B cell (primary cell): ENCODE results near the gene DOCK7. TPM values are rescaled to one million over a fixed set of nuclear protein-coding genes. Genes with fewer than 3 reads are reported as not detected.

Experiments
- ATAC-seq: fragments of 200-7000 bp; cut with Tn5 transposase; one replicate; pipeline ENCODE4 v1.10.0; 2021; ENCODE audit warnings: low read depth, mild to moderate bottlenecking, moderate number of reproducible peaks, moderate library complexity
- CTCF ChIA-PET: fragments of 350-600 bp; sonication (Branson Sonifier 250); formaldehyde crosslinking; loops from one replicate; lab custom pipeline; 2021; ENCODE audit warnings: antibody characterized with exemption, inconsistent platforms; lab: Charles Lee
- POLR2A ChIA-PET: fragments of 350-600 bp; sonication (Branson Sonifier 250); formaldehyde crosslinking; loops from one replicate; lab custom pipeline; 2021; ENCODE audit warnings: antibody characterized with exemption; lab: Charles Lee
- DNase-seq: peaks from one replicate; pipeline ENCODE4 v3.0.0; 2013
- H2AFZ ChIP-seq: 2 replicates; pipeline ENCODE4 v1.6.1; 2012; ENCODE audit warnings: mild to moderate bottlenecking, low read depth, low read length; ENCODE audit not compliant: insufficient read depth, poor library complexity, severe bottlenecking
- H3K27ac ChIP-seq, 2 donors: 1 replicate in 1 of 2; 2 replicates in 1 of 2; pipeline ENCODE4 v1.5.1; 2012 to 2013; ENCODE audit warnings: low read length in 2 of 2, mild to moderate bottlenecking in 2 of 2, moderate library complexity in 1 of 2
- H3K27me3 ChIP-seq, 4 experiments: fragments of 200-600 bp in 1 of 4; sonication (generic) in 1 of 4; replicated peaks in 1 of 4; 1 replicate in 2 of 4; 2 replicates in 2 of 4; pipeline versions ENCODE4 v1.6.1 to v1.7.0; 2013 to 2016; ENCODE audit warnings: low read length in 3 of 4, mild to moderate bottlenecking in 2 of 4, mixed read lengths in 1 of 4, moderate library complexity in 1 of 4; ENCODE audit not compliant: insufficient read depth in 4 of 4, control insufficient read depth in 3 of 4; ENCODE audit errors: control extremely low read depth in 1 of 4
- H3K36me3 ChIP-seq, 2 experiments: replicated peaks in 1 of 2; 1 replicate in 1 of 2; 2 replicates in 1 of 2; pipeline versions ENCODE4 v1.6.1 to v1.7.1; 2013; ENCODE audit warnings: low read length in 1 of 2; ENCODE audit not compliant: insufficient read depth in 2 of 2, control insufficient read depth in 1 of 2; ENCODE audit errors: control extremely low read depth in 1 of 2, extremely low read depth in 1 of 2
- H3K4me1 ChIP-seq, 2 donors: fragments of 200-600 bp in 1 of 2; sonication (generic) in 1 of 2; 1 replicate in 1 of 2; 2 replicates in 1 of 2; pipeline versions ENCODE4 v1.5.1 to v1.6.1; 2013 to 2017; ENCODE audit warnings: low read length in 2 of 2; ENCODE audit not compliant: control insufficient read depth in 2 of 2, insufficient read depth in 2 of 2
- H3K4me2 ChIP-seq: replicated peaks from 2 replicates; pipeline ENCODE3; 2012; ENCODE audit warnings: mild to moderate bottlenecking, low read depth, low read length; ENCODE audit not compliant: poor library complexity, severe bottlenecking
- H3K4me3 ChIP-seq, 5 experiments: fragments of 200-600 bp in 1 of 5; sonication (generic) in 1 of 5; 1 replicate in 3 of 5; 2 replicates in 2 of 5; pipeline versions ENCODE4 v1.5.1 to v1.7.0; 2011 to 2016; ENCODE audit warnings: low read length in 4 of 5, mild to moderate bottlenecking in 4 of 5, low read depth in 2 of 5, control low read depth in 1 of 5, moderate library complexity in 1 of 5; ENCODE audit not compliant: insufficient read depth in 1 of 5; ENCODE audit errors: control extremely low read depth in 1 of 5, extremely low read depth in 1 of 5
- H3K79me2 ChIP-seq: fragments of 200-600 bp; sonication (generic); one replicate; pipeline ENCODE4 v1.6.0; 2016; ENCODE audit warnings: low read length; ENCODE audit not compliant: control insufficient read depth, insufficient read depth
- H3K9ac ChIP-seq: fragments of 200-600 bp; sonication (generic); 2 replicates; pipeline ENCODE4 v1.6.1; 2017; ENCODE audit warnings: mild to moderate bottlenecking, low read length, moderate library complexity
- H3K9me3 ChIP-seq, 3 donors: one replicate each; pipeline versions ENCODE4 v1.6.1 to v1.7.1; 2013; ENCODE audit warnings: low read length in 2 of 3; ENCODE audit not compliant: control insufficient read depth in 2 of 3, insufficient read depth in 1 of 3; ENCODE audit errors: control extremely low read depth in 1 of 3
- H4K20me1 ChIP-seq: 2 replicates; pipeline ENCODE4 v1.6.0; 2012; ENCODE audit warnings: mild to moderate bottlenecking, low read length; ENCODE audit not compliant: insufficient read depth, control insufficient read depth, poor library complexity, severe bottlenecking
- H3K27ac Mint-ChIP-seq: one replicate; pipeline ENCODE4 v1.8.0; 2021; ENCODE audit warnings: mixed read lengths
- H3K27me3 Mint-ChIP-seq: one replicate; pipeline ENCODE4 v1.8.0; 2021; ENCODE audit warnings: mixed read lengths
- H3K4me1 Mint-ChIP-seq: one replicate; pipeline ENCODE4 v1.8.0; 2021; ENCODE audit warnings: mixed read lengths
- H3K4me3 Mint-ChIP-seq: one replicate; pipeline ENCODE4 v1.8.0; 2021; ENCODE audit warnings: mixed read lengths
- H3K9me3 Mint-ChIP-seq: one replicate; pipeline ENCODE4 v1.8.0; 2022; ENCODE audit warnings: mixed read lengths; ENCODE audit not compliant: insufficient read depth
- CTCF ChIP-seq: fragments of 200-600 bp; IDR thresholded peaks from one replicate; pipeline ENCODE4 v1.8.0; 2022; ENCODE audit warnings: antibody characterized with exemption, mild to moderate bottlenecking
- EZH2 ChIP-seq: IDR thresholded peaks from 2 replicates; pipeline ENCODE4 v1.6.1; 2012; ENCODE audit warnings: borderline replicate concordance, low read depth, mild to moderate bottlenecking, moderate library complexity, low read length; ENCODE audit not compliant: insufficient read depth, poor library complexity, severe bottlenecking
- WGBS: methylation state at CpG from one replicate; pipeline ENCODE4 v1.1.5; 2013; ENCODE audit warnings: missing lambda C conversion rate; ENCODE audit not compliant: insufficient coverage; 5-methylcytosine and 5-hydroxymethylcytosine counted together
- intact Hi-C: fragments of 100-400 bp; cut with micrococcal nuclease; formaldehyde crosslinking; loops from one replicate; pipeline ENCODE4 v1.10.0; 2022
- polyA plus RNA-seq: library from polyadenylated mRNA; depleted of rRNA; stranded (reverse); fragments of >200 nt; gene quantifications from 2 replicates; pipeline ENCODE4 v1.2.3, GENCODE V29; 2012
- total RNA-seq, 2 donors: library from RNA; stranded (reverse); fragments of 120-200 nt in 1 of 2; gene quantifications; 1 replicate in 1 of 2; 2 replicates in 1 of 2; pipeline versions ENCODE4 v1.2.3 to v1.2.4, GENCODE V29; 2013 to 2022

The DOCK7 gene
- total and polyA plus RNA-seq, 2 donors (not counting 1 experiment from before 2014, with no cell fraction given): 3.6 to 20.5 TPM

GRCh38 chr1:62457955-62458354 is 230.2 kb downstream of the DOCK7 start:
- Mint-ChIP-seq H3K4me1 (no peaks in the 10 kb centered on the region), H3K27ac (no peak overlapping the region)
- CTCF ChIA-PET: interaction anchor here (1.5 kb wide), 1 partner anchor 9 kb away, joined by 3 read pairs; no protein-coding TSS in a partner anchor

GRCh38 chr1:62452951-62453350 is 235.2 kb downstream of the DOCK7 start:
- H3K27ac Mint-ChIP-seq: no peak overlapping the region
- no peak overlapping the region for H3K4me3 Mint-ChIP-seq
- POLR2A ChIA-PET: no interaction called here
- Histone ChIP-seq H2AFZ (no peak overlapping the region), H4K20me1 (no peaks in the 10 kb centered on the region), H3K27ac (no peak overlapping the region), H3K9me3 (peaks cover 0 to 2% (median 0%) of the 10 kb centered on the region in 3 donors), H3K4me3 (no peak overlapping the region), H3K36me3 (peaks cover 11 to 47% of the 10 kb centered on the region in 2 experiments), H3K79me2 (no peaks in the 10 kb centered on the region), H3K27me3 (no peaks in the 10 kb centered on the region), H3K4me1 (no peaks in the 10 kb centered on the region), H3K9ac (no peak overlapping the region), H3K4me2 (no peak overlapping the region)
- intact Hi-C loops: no loop called here
- no peak for ATAC-seq
- H3K27me3 Mint-ChIP-seq: no peaks in the 10 kb centered on the region
- CTCF ChIA-PET: no interaction called here
- WGBS: 100% methylated on average over 1 of the region's 1 CpG
- DNase-seq: no peak
- H3K4me1 Mint-ChIP-seq: no peaks in the 10 kb centered on the region
- no peaks in the 10 kb centered on the region for H3K9me3 Mint-ChIP-seq
- no peak for TF ChIP-seq EZH2
- TF ChIP-seq CTCF: no peak

More at GRCh38 chr1:62457955-62458354, 230.2 kb downstream of the DOCK7 start:
- DNase-seq (no peak), ATAC-seq (no peak)
- Histone ChIP-seq H3K27me3 (no peaks in the 10 kb centered on the region), H3K4me2 (no peak overlapping the region), H3K9ac (no peak overlapping the region), H4K20me1 (no peaks in the 10 kb centered on the region), H3K4me1 (no peaks in the 10 kb centered on the region), H2AFZ (no peak overlapping the region), H3K36me3 (peaks cover 0 to 5% of the 10 kb centered on the region in 2 experiments), H3K27ac (no peak overlapping the region), H3K4me3 (no peak overlapping the region), H3K9me3 (peaks cover 0 to 2% (median 0%) of the 10 kb centered on the region in 3 donors), H3K79me2 (no peaks in the 10 kb centered on the region)
- WGBS: 55% methylated on average over 7 of the region's 7 CpGs
- TF ChIP-seq EZH2 (no peak), CTCF (no peak)
- no peaks in the 10 kb centered on the region for H3K9me3 Mint-ChIP-seq
- no peaks in the 10 kb centered on the region for H3K27me3 Mint-ChIP-seq
- H3K4me3 Mint-ChIP-seq: no peak overlapping the region
- POLR2A ChIA-PET: no interaction called here
- intact Hi-C loops: no loop called here
